Esophagus squamous epithelium (tissue), 5 donors: ENCODE results near the gene FAM227B. TPM values are rescaled to one million over a fixed set of nuclear protein-coding genes. Genes with fewer than 3 reads are reported as not detected.
"Not testable (repeated sequence)": the region's sequence is repeated elsewhere in the genome, so short reads cannot be mapped to it uniquely, and the experiment has no call there.

ENCODE experiments used
- DNase-seq: peaks from one replicate; lab custom pipeline; 2025; lab: John Stamatoyannopoulos, UW
- H3K27ac ChIP-seq, 4 donors: fragments of 200-600 bp; sonication (generic); one replicate each; pipeline ENCODE4 v1.5.1; 2016 to 2019; ENCODE audit warnings: mild to moderate bottlenecking in 1 of 4
- H3K27me3 ChIP-seq, 4 donors: fragments of 200-600 bp; sonication (generic); 1 replicate in 3 of 4; 2 replicates in 1 of 4; pipeline versions ENCODE4 v1.5.1 to v1.6.0; 2017 to 2021; ENCODE audit warnings: antibody characterized with exemption in 1 of 4
- H3K36me3 ChIP-seq, 3 donors: fragments of 200-600 bp; sonication (generic); one replicate each; pipeline ENCODE4 v1.5.1; 2016 to 2019
- H3K4me1 ChIP-seq, 3 donors: fragments of 200-600 bp; sonication (generic); one replicate each; pipeline ENCODE4 v1.5.1; 2017 to 2019
- H3K4me3 ChIP-seq, 4 donors: fragments of 200-600 bp; sonication (generic); 1 replicate in 3 of 4; 2 replicates in 1 of 4; pipeline ENCODE4 v1.5.1; 2016 to 2019; ENCODE audit warnings: mild to moderate bottlenecking in 2 of 4, moderate library complexity in 1 of 4
- H3K9me3 ChIP-seq, 3 donors: fragments of 200-600 bp; sonication (generic); one replicate each; pipeline ENCODE4 v1.5.1; 2016 to 2019
- CTCF ChIP-seq, 6 experiments: fragments of 450-650 bp in 4 of 6; fragments of 200-600 bp in 2 of 6; sonication (generic) in 2 of 6; IDR thresholded peaks; one replicate each; pipeline ENCODE4 v1.5.1; 2016 to 2019; ENCODE audit warnings: antibody characterized with exemption in 6 of 6, mild to moderate bottlenecking in 4 of 6, moderate library complexity in 4 of 6
- POLR2A ChIP-seq, 4 donors: fragments of 450-650 bp; IDR thresholded peaks; one replicate each; pipeline ENCODE4 v1.6.1; 2017; ENCODE audit warnings: antibody characterized with exemption in 4 of 4, mild to moderate bottlenecking in 4 of 4, moderate library complexity in 3 of 4
- WGBS, 2 donors: methylation state at CpG; one replicate each; pipeline ENCODE4 v1.1.5; 2018; 5-methylcytosine and 5-hydroxymethylcytosine counted together
- intact Hi-C: fragments of 100-400 bp; cut with DNase I; formaldehyde crosslinking; loops from one replicate; pipeline ENCODE4 v1.15.0; 2022
- total RNA-seq, 4 donors: library from RNA; depleted of rRNA; stranded (reverse); fragments of >200 nt; gene quantifications; one replicate each; pipeline ENCODE4 v1.1.0, GENCODE V29; 2016
- donor health status: DM: yes; HTN: yes; CAD: no.

The FAM227B gene, protein sequence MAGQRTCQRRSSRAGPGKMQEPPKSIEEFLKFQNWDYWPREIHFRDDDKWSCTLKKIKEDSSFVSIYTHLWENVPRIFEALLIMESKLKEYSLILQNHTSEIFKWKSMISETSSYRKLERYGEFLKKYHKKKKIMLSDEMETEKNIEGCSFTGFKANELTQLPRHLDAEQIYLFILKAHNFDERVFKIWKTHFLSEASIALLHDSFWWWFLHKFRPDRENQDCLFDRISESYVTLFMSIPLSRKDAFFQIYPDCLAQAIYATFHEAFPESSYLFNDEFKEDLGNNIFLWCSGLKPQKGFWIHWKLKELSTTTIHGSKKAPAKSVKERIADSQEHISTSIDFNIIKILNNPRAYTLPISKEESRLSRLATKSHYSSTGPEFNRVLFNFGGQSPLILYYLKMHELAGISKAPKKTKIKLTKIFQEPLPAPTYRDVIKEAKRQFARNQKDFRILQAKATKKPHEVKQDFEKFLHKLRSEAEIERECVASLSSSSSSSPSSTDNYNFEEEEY
- total RNA-seq: 1 to 10 TPM in 3 of 4 donors, under 1 TPM in 1; 0.80 to 4.4 (median 1.6) TPM

DNA sequence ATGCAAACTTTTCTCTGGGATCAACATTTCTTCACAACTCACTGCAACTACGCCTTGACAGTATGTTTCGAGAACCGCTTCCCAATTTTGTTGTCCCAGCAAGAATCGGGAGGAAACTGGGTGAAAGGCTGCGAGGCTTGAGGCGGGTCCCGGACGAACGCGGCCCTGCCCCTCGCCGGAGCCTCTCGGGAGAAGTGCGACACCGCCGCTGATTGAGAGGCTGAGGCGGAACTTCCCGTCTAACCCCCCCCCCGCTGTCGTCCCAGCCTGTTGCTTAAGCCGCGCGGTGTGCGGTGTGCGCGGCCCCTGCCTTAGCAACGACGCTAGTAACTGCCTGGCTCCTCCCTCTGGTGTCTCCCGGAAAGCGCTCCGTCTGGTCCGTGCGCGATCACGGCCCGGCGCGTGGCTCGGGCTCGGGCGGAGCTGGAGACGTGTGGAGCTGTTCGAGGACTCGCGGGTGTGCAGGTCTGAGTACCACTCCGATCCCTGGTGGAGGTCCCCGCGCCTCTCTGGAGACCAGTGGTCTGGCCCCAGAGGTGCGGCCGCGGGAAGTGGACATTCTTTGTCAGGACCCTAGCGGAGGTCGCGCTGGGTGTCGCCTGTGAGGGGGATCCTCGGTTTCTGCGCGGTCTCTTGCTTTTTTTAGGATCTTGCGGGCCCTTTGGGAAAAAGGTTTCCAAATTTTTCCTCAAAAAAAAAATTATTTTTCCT is at the start of gene FAM227B, which contains the start of gene DTWD1:
Gene FAM227B (minus strand): TSS at position 161 of the 711 bp plus-strand sequence. CDS start 5,647 bp downstream, outside the sequence.
Gene DTWD1 (plus strand): TSS at position 391 of the 711 bp plus-strand sequence. CDS start 4,120 bp downstream, outside the sequence.
- peaks cover 0 to 11% (median 5%) of the 10 kb centered on the region in 3 donors for H3K9me3 ChIP-seq
- WGBS, 2 donors: 0% methylated on average over 15 to 31 of the region's 59 CpGs
- peak within 1 kb of the TSS; percentile 88 to 96 (median 94) for H3K27ac ChIP-seq
- H3K27me3 ChIP-seq: no peaks in the 10 kb centered on the region
- peak within 1 kb of the TSS; percentile 77 to 90 (median 86) for H3K4me3 ChIP-seq
- peak; percentile 82 for DNase-seq
- TF ChIP-seq CTCF (IDR thresholded peaks at IDR 0.05) (peak in 2 of 6 experiments; percentile 8 to 44), POLR2A (IDR thresholded peaks at IDR 0.05) (peak in 3 of 4 donors; percentile 71 to 95 (median 82))
- peaks cover 4 to 29% (median 9%) of the 10 kb centered on the region in 3 donors for H3K4me1 ChIP-seq
- intact Hi-C loops: no loop called here
- H3K36me3 ChIP-seq: peaks cover 0 to 13% (median 5%) of the 10 kb centered on the region in 3 donors

GRCh38 chr15:49669288-49669687 is 48.7 kb upstream of the FAM227B start:
- no peak for DNase-seq

GRCh38 chr15:49666486-49666885 is 45.9 kb upstream of the FAM227B start:
- WGBS, 2 donors: 79 to 92% methylated on average over 3 of the region's 3 CpGs
- H3K27ac ChIP-seq, H3K4me3 ChIP-seq, H3K27me3 ChIP-seq, DNase-seq, H3K4me1 ChIP-seq, intact Hi-C loops, H3K9me3 ChIP-seq, H3K36me3 ChIP-seq: not testable (repeated sequence)

More at GRCh38 chr15:49669288-49669687, 48.7 kb upstream of the FAM227B start:
- no peak for TF ChIP-seq CTCF (IDR thresholded peaks at IDR 0.05)
- Histone ChIP-seq H3K4me3 (no peak overlapping the region), H3K36me3 (no peaks in the 10 kb centered on the region), H3K27me3 (no peaks in the 10 kb centered on the region), H3K27ac (no peak overlapping the region), H3K4me1 (no peaks in the 10 kb centered on the region), H3K9me3 (no peaks in the 10 kb centered on the region)
- 50 to 67% methylated on average over 1 of the region's 1 CpG for whole genome bisulfite sequencing, 2 donors
- intact Hi-C loops: no loop called here

DNA sequence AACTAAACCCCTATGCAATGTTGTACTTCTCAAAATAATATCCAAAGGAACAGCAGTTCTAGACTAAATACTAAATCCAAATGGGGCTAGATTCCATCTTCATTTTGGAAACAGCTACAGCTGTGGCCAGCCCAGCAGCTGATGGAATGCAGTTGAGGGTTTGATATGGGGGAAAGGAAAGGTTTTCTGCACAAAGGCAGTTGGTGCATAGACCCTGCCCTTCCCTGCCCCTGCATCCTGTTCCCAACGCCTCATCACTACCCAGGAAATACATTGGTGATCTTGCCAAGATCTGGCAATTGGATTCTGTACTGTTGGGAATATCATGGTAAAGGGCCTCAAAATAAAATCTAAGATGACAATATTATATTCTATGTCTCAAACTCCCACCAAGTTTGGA is 44.1 kb upstream of the FAM227B start:
- DNase-seq: no peak
- intact Hi-C loops: no loop called here
- TF ChIP-seq CTCF (IDR thresholded peaks at IDR 0.05) (no peak), POLR2A (IDR thresholded peaks at IDR 0.05) (no peak)
- H3K27me3 ChIP-seq: no peaks in the 10 kb centered on the region
- H3K4me3 ChIP-seq: no peak overlapping the region
- H3K9me3 ChIP-seq: no peaks in the 10 kb centered on the region
- H3K4me1 ChIP-seq: no peaks in the 10 kb centered on the region
- 69 to 71% methylated on average over 1 of the region's 1 CpG for WGBS, 2 donors
- H3K27ac ChIP-seq: no peak overlapping the region
- H3K36me3 ChIP-seq: no peaks in the 10 kb centered on the region

GRCh38 chr15:49656734-49657133 is 36.1 kb upstream of the FAM227B start:
- 77 to 88% methylated on average over 1 of the region's 1 CpG for WGBS, 2 donors
- Histone ChIP-seq H3K9me3 (peaks cover 0 to 20% (median 12%) of the 10 kb centered on the region in 3 donors), H3K36me3 (no peaks in the 10 kb centered on the region), H3K4me3 (no peak overlapping the region), H3K27ac (no peak overlapping the region), H3K4me1 (no peaks in the 10 kb centered on the region), H3K27me3 (no peaks in the 10 kb centered on the region)
- TF ChIP-seq POLR2A (IDR thresholded peaks at IDR 0.05) (no peak), CTCF (IDR thresholded peaks at IDR 0.05) (no peak)
- intact Hi-C loops: no loop called here
- DNase-seq: no peak
